Motor neuron (in vitro differentiated cells): ENCODE results near the gene TOB2. TPM values are rescaled to one million over a fixed set of nuclear protein-coding genes. Genes with fewer than 3 reads are reported as not detected.
"Not testable (repeated sequence)": the region's sequence is repeated elsewhere in the genome, so short reads cannot be mapped to it uniquely, and the experiment has no call there.

Experiments
- ATAC-seq, 8 experiments: fragments of 200-7000 bp; cut with Tn5 transposase; replicated peaks in 6 of 8; 2 replicates each; pipeline ENCODE4 v1.8.0; 2021; ENCODE audit warnings: mild to moderate bottlenecking in 8 of 8, moderate library complexity in 8 of 8
- H3K27ac ChIP-seq, 2 donors: fragments of 250-450 bp; sonication (Bioruptor Pico); 2 replicates each; pipeline ENCODE4 v1.9.0; 2021; ENCODE audit warnings: antibody characterized with exemption in 2 of 2, mild to moderate bottlenecking in 2 of 2, moderate library complexity in 1 of 2
- H3K4me1 ChIP-seq, 2 donors: fragments of 250-450 bp; sonication (Bioruptor Pico); replicated peaks in 1 of 2; 2 replicates each; pipeline ENCODE4 v1.6.1; 2021; ENCODE audit warnings: antibody characterized with exemption in 2 of 2, mild to moderate bottlenecking in 2 of 2, moderate library complexity in 1 of 2
- H3K4me3 ChIP-seq, 5 donors: fragments of 250-450 bp; sonication (Bioruptor Pico); 2 replicates each; pipeline ENCODE4 v1.9.0; 2021; ENCODE audit warnings: antibody characterized with exemption in 5 of 5, mild to moderate bottlenecking in 5 of 5, moderate library complexity in 4 of 5
- WGBS, 10 experiments: fragments of 450-650 bp; shearing (Covaris generic); methylation state at CpG; one replicate each; pipeline ENCODE4 v1.0.0; 2022; 5-methylcytosine and 5-hydroxymethylcytosine counted together
- in situ Hi-C, 9 experiments: fragments of 400-800 bp; cut with MboI; loops; one replicate each; pipeline ENCODE4 v1.15.0; 2021; ENCODE audit warnings: low sequenced_read_pairs in 9 of 9, low pct_unique_long_range_greater_than_20kb in 2 of 9; ENCODE audit not compliant: unreplicated experiment in 9 of 9
- total RNA-seq, 8 experiments: library from RNA; unstranded; fragments of 300-600 nt; gene quantifications; 2 replicates each; pipeline versions ENCODE4 v1.2.3 to v1.2.4, GENCODE V29; 2022

TOB2 gene
- total RNA-seq, 8 experiments from 2014 or later: 9.7 to 38.3 (median 22.3) TPM

- peak overlapping the region; percentile 73 to 77 for H3K27ac ChIP-seq
- ATAC-seq: peak; percentile 31 to 89 (median 78)
- in situ Hi-C loops: no loop called here
- 25 to 100% (median 38%) methylated on average over 1 to 5 of the region's 6 CpGs; no CpG with 5 or more reads in 4 of the 10 experiments for WGBS, 10 experiments
- H3K4me1 ChIP-seq: peaks cover 12 to 21% of the 10 kb centered on the region in 2 donors
- H3K4me3 ChIP-seq: no peak overlapping the region
These were observed 33.2 kb upstream of the TOB2 start for GRCh38 chr22:41479671-41480396.

- Histone ChIP-seq H3K4me1 (peaks cover 12 to 21% of the 10 kb centered on the region in 2 donors), H3K27ac (peak overlapping the region; percentile 73 to 77), H3K4me3 (no peak overlapping the region)
- ATAC-seq: peak in 5 of 8 experiments; percentile 23 to 59 (median 51)
- 48 to 100% (median 67%) methylated on average over 1 to 4 of the region's 7 CpGs; no CpG with 5 or more reads in 6 of the 10 experiments for WGBS, 10 experiments
- in situ Hi-C loops: no loop called here
These were observed 32.4 kb upstream of the TOB2 start for GRCh38 chr22:41478891-41479521.

- peak overlapping the region in 1 of 2 donors; percentile 73 for H3K27ac ChIP-seq
- H3K4me1 ChIP-seq: peaks cover 12 to 21% of the 10 kb centered on the region in 2 donors
- 71 to 100% (median 93%) methylated on average over 1 to 2 of the region's 2 CpGs; no CpG with 5 or more reads in 3 of the 10 experiments for WGBS, 10 experiments
- in situ Hi-C loops: no loop called here
- ATAC-seq: no peak
- no peak overlapping the region for H3K4me3 ChIP-seq
These were observed 31.9 kb upstream of the TOB2 start for GRCh38 chr22:41478473-41478872.

- no peak overlapping the region for H3K4me3 ChIP-seq
- no peak overlapping the region for H3K27ac ChIP-seq
- no peak for ATAC-seq
- in situ Hi-C loops: no loop called here
- 53 to 100% (median 93%) methylated on average over 2 to 4 of the region's 6 CpGs; no CpG with 5 or more reads in 3 of the 10 experiments for WGBS, 10 experiments
- peaks cover 16 to 18% of the 10 kb centered on the region in 2 donors for H3K4me1 ChIP-seq
These were observed 28.4 kb upstream of the TOB2 start for GRCh38 chr22:41474872-41475451.

- Histone ChIP-seq H3K4me1 (peaks cover 10 to 11% of the 10 kb centered on the region in 2 donors), H3K4me3 (no peak overlapping the region), H3K27ac (no peak overlapping the region)
- in situ Hi-C loops: no loop called here
- 77 to 100% (median 87%) methylated on average over 1 to 2 of the region's 2 CpGs; no CpG with 5 or more reads in 4 of the 10 experiments for WGBS, 10 experiments
- ATAC-seq: no peak
These were observed 25.0 kb upstream of the TOB2 start for GRCh38 chr22:41471568-41471967.

- 57 to 100% (median 96%) methylated on average over 1 to 2 of the region's 2 CpGs; no CpG with 5 or more reads in 2 of the 10 experiments for WGBS, 10 experiments
- ATAC-seq: no peak
- in situ Hi-C loops: no loop called here
- Histone ChIP-seq H3K4me3 (no peak overlapping the region), H3K27ac (no peak overlapping the region), H3K4me1 (peaks cover 10 to 11% of the 10 kb centered on the region in 2 donors)
These were observed 24.3 kb upstream of the TOB2 start for GRCh38 chr22:41470886-41471285.

- peak; percentile 11 to 47 (median 30) for ATAC-seq
These were observed 22.7 kb upstream of the TOB2 start for GRCh38 chr22:41469218-41469851.

GRCh38 chr22:41468381-41469217 lies 22.0 kb upstream of the TOB2 start, which contains the start of the genes ACO2 and PHF5A:
TSS of gene ACO2 (plus strand) at chr22:41469117. CDS start at chr22:41469147, 30 bp downstream.
TSS of gene PHF5A (minus strand) at chr22:41468692. CDS start at chr22:41468653, 39 bp downstream.
- Histone ChIP-seq H3K4me1 (peaks cover 10 to 11% of the 10 kb centered on the region in 2 donors), H3K4me3 (peak within 1 kb of the TSS; percentile 45 to 94 (median 84)), H3K27ac (peak within 1 kb of the TSS; percentile 97 to 98)
- peak; percentile 89 to 96 (median 93) for ATAC-seq
- in situ Hi-C loops: no loop called here
- 0% methylated on average over 2 to 17 of the region's 51 CpGs; no CpG with 5 or more reads in 3 of the 10 experiments for WGBS, 10 experiments

More at GRCh38 chr22:41469218-41469851, 22.7 kb upstream of the TOB2 start:
- peak overlapping the region; percentile 45 to 94 (median 84) for H3K4me3 ChIP-seq
- WGBS, 10 experiments: 0 to 7% (median 0%) methylated on average over 1 to 9 of the region's 30 CpGs; no CpG with 5 or more reads in 2 of the 10 experiments
- peaks cover 10 to 11% of the 10 kb centered on the region in 2 donors for H3K4me1 ChIP-seq
- peak overlapping the region; percentile 97 to 98 for H3K27ac ChIP-seq
- in situ Hi-C loops: no loop called here

GRCh38 chr22:41461901-41462300 lies 15.3 kb upstream of the TOB2 start:
- no peak overlapping the region for H3K27ac ChIP-seq
- no peak for ATAC-seq
- H3K4me1 ChIP-seq: no peaks in the 10 kb centered on the region
- no peak overlapping the region for H3K4me3 ChIP-seq
- 79 to 100% (median 96%) methylated on average over 1 to 4 of the region's 4 CpGs; no CpG with 5 or more reads in 2 of the 10 experiments for WGBS, 10 experiments
- in situ Hi-C loops: no loop called here

GRCh38 chr22:41460071-41460470 lies 13.5 kb upstream of the TOB2 start:
- 40 to 100% (median 90%) methylated on average over 1 to 3 of the region's 5 CpGs; no CpG with 5 or more reads in 2 of the 10 experiments for WGBS, 10 experiments
- ATAC-seq, H3K27ac ChIP-seq, H3K4me3 ChIP-seq, H3K4me1 ChIP-seq, in situ Hi-C loops: not testable (repeated sequence)

- in situ Hi-C loops: no loop called here
- no peaks in the 10 kb centered on the region for H3K4me1 ChIP-seq
- no peak overlapping the region for H3K27ac ChIP-seq
- 50 to 100% (median 84%) methylated on average over 1 of the region's 1 CpG; no CpG with 5 or more reads in 4 of the 10 experiments for WGBS, 10 experiments
- ATAC-seq: no peak
- no peak overlapping the region for H3K4me3 ChIP-seq
These were observed 12.8 kb upstream of the TOB2 start for GRCh38 chr22:41459431-41459830.
